Fibroblast of the conjunctiva (primary cell): Measurements from ENCODE around the gene SIK2.
"Not testable (repeated sequence)": the region's sequence is repeated elsewhere in the genome, so short reads cannot be mapped to it uniquely, and the experiment has no call there.

ENCODE experiments used
- DNase-seq: peaks from one replicate; pipeline ENCODE4 v3.0.0-alpha.2; 2010; ENCODE audit warnings: low read depth

The SIK2 gene

GRCh38 chr11:111658493-111658892 is 56.2 kb downstream of the SIK2 start:
- DNase-seq, result not testable (repeated sequence)

DNA sequence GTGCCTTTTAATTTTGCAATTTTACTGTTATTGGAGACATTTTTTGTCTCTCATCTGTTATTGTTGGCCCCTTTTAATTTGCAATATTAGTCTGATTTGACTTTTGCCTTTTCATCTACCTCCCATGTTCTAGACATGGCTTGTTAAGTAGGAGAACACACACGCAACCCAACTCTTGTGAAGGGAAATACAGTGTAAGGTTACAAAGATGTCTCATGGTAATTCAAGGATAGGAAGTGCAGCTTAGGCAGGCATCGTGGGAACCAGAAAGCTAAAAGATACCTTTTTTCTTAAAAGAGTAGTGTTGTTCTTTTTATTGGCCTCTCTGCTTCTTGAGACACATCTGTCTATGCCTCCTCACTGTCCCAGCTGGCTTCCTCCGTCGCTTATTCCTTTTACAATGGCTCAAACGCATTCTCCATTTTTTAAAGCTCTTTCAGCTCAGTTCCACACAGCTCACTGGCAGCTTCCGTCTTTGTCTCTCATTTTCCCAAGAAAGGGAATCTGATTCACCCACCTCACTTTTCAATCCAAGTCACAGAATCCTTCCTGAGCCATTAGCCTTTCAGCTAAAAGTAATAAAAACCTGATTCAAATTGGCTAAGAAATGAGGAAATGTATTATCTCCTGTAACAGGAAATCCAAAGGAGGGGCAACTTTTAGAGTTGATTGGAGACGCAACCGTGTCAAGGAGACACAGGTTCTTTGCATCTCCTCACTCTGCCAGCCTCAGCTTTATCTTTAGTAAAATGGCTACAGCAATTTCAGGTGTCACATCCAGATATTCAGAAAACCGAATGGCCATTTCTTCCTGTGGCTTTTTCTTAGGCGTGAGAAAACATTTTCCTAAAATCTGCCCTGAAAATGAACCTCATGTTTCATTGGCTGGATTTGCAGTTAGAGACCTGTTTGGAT is 57.2 kb downstream of the SIK2 start:
- DNase-seq, result no peak

GRCh38 chr11:111660822-111661221 is 58.6 kb downstream of the SIK2 start:
- DNase-seq, result no peak

DNA sequence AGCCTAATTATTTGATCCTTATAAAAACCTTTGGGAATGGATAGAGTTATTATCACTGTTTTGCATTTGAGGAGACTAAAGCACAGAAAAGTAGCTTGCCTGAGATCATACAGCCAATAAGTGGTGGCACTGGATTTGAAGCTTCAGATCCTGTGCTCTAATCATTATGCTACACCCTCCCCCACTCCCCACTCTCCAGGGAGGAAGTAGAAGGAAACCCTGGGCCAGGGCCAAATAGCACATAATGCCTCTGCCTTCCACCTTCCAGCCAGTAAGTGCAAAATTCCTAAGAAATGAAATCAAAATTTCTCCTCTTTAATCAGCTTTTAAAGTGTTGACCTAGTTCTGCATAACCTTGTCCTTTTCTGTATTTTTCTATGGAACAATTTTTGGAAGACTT is 61.6 kb downstream of the SIK2 start:
- no peak for DNase-seq

DNA sequence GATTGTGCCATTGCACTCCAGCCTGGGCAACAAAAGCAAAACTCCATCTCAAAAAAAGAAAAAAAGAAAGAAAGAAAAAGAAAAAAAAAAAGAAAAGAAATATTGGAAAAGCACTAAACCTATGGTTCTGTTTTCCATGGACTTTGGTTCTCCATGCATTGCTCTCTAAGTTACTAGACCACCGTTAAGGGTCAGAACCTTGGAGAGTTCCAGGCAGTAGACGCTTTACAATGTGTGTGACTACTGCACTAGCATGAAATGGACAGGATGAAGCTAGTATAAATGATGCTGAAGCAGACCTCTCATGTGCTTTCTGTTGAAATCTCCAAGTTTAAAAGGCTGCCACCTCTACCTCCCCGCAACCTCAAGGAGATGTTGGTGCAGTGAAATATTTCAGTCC is 63.5 kb downstream of the SIK2 start:
- DNase-seq, result peak; percentile 13

- no peak for DNase-seq
These were observed 66.7 kb downstream of the SIK2 start for GRCh38 chr11:111668980-111669379.

GRCh38 chr11:111671383-111671782 is 69.1 kb downstream of the SIK2 start:
- DNase-seq, result no peak

- DNase-seq, result no peak
These were observed 70.7 kb downstream of the SIK2 start for GRCh38 chr11:111672949-111673348.

- DNase-seq, result no peak
These were observed 72.7 kb downstream of the SIK2 start for GRCh38 chr11:111674941-111675340.

DNA sequence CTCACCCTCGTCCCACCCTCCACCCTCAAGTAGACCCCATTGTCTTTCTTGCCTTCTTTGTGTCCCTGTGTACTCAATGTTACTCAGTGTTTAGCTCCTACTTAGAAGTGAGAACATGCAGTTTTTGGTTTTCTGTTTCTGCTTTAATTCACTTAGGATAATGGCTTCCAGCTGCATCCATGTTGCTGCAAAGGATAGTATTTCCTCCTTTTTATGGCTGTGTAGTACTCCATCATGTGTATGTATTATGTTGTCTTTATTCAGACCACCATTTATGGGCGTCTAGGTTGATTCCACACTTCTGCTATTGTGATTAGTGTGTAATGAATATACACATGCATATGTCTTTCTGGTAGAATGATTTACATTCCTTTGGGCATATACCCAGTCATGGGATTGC is 73.6 kb downstream of the SIK2 start:
- DNase-seq, result no peak

GRCh38 chr11:111676878-111677585 is 74.8 kb downstream of the SIK2 start:
- DNase-seq, result no peak

- DNase-seq, result no peak
These were observed 78.4 kb downstream of the SIK2 start for GRCh38 chr11:111680486-111681175.

DNA sequence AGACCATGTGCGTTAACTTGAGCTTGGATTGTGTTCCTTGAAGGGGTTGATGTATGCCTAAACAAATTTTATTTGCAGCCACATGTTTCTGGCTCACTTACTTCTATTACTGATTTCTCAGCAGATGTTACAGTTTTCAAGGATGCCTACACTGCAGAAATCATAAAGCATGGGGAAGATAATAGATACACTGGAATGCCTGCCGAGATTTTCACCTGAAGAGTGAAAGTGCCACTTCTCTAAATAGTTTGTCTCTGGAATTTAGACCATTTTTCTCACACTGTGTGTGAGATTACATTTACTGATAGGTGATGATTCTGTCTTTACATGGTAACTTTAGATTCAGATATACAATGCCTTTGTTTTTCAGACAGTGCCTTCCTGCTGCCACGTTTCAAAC is 81.6 kb downstream of the SIK2 start:
- no peak for DNase-seq

- DNase-seq, result no peak
These were observed 82.0 kb downstream of the SIK2 start for GRCh38 chr11:111684251-111684650.

- no peak for DNase-seq
These were observed 85.8 kb downstream of the SIK2 start for GRCh38 chr11:111688013-111688412.

DNA sequence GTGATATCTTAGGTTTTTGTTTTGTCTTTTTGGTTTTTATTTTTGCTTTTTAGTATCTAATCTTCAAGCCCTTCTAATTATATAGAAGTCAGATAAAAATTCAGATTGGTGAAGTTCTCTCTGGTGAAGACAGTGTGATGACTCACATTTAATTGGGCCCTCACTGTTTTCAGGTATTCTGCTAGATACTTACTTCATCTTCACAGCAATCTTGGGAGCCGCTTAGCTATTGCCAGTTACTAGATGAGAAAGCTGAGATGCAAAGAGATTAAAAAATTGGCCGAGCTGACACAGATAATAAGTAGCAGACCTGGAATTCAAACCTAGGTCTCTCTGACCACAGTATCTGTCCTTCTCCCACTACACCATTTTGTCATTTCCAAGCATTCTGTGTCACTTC is 88.9 kb downstream of the SIK2 start:
- DNase-seq, result no peak

DNA sequence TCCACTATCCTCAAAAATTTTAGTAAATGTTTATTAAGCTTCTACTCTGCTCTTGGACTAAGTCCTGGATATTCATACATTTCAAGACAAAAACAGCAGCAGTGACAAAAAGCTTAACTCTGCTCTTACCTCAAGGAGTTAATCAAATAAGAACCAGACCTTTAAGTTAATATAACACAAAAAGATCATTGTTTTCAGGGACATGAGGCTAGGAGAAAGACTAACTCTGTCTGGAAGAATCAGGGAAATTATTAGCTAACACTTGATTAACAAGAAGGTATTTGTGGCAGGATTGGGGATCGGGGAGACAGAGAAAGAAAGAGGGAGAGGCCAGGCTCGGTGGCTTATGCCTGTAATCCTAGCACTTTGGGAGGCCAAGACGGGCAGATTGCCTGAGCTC is 89.5 kb downstream of the SIK2 start:
- DNase-seq, result no peak

GRCh38 chr11:111693224-111693937 is 91.1 kb downstream of the SIK2 start:
- no peak for DNase-seq

DNA sequence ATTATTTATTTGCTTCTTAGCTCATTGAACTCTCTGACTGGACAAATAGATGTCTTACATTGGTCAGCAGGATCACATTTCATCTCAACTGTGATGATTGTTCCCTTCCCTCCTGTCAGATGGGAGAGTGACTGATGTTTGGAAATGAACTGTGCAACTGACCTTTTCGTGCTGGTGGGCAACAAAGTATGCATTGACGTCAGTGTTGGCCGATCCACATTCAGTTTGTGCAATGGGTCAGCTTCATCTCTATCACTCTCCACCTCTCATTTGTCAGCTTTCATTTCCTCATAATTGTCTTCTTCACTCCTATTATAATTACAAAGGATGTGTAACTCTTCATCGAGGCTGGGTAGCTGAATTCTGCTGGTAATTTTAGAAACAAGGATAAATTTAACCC is 92.6 kb downstream of the SIK2 start:
- DNase-seq, result peak; percentile 24

- no peak for DNase-seq
These were observed 94.3 kb downstream of the SIK2 start for GRCh38 chr11:111696556-111696955.

DNA sequence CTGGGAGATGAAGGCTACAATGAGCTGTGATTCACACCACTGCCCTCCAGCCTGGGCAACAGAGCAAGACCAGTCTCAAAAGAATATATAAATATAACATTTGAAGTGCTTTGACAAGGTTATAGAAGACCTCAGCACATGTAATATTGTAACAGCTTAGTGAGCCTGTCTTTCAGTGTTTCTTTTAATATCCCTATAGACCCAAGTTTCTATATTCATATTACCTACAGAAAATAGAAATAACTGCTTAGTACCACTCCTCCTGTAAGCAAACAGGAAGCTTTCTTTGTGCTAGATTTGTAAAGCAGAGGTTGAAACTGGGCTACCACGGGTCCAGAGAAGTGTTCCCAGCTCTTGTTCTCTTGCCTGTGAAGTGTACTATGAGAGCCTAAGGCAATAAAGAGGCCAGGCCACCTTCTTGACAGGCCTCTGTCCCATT is 95.7 kb downstream of the SIK2 start:
- no peak for DNase-seq
